HCT116 (cell line): ENCODE data around the gene GNG2. TPM values are rescaled to one million over a fixed set of nuclear protein-coding genes. Genes with fewer than 3 reads are reported as not detected.

Source experiments
- ATAC-seq: fragments of 200-7000 bp; cut with Tn5 transposase; 2 replicates; pipeline ENCODE4 v1.9.1; 2020; ENCODE audit warnings: mild to moderate bottlenecking, moderate library complexity
- BruUV-seq: library from RNA; stranded (reverse); fragments of 400-500 nt; replicated peaks from 2 replicates; lab custom pipeline; 2021; lab: Mats Ljungman, UMichigan
- CTCF ChIA-PET: fragments of 300-600 bp; sonication (Branson Sonifier 250); formaldehyde crosslinking; loops from one replicate; lab custom pipeline; 2021; ENCODE audit warnings: antibody characterized with exemption; lab: Charles Lee
- POLR2A ChIA-PET: fragments of 300-600, 350-600 bp; sonication (Branson Sonifier 250); formaldehyde crosslinking; loops from one replicate; lab custom pipeline; 2021; ENCODE audit warnings: antibody characterized with exemption; lab: Charles Lee
- RAD21 ChIA-PET, 2 experiments: fragments of 300-600 bp; sonication (Branson Sonifier 250); formaldehyde crosslinking; loops; one replicate each; lab custom pipeline; 2023; ENCODE audit warnings: low total read pairs in 2 of 2; ENCODE audit not compliant: uncharacterized antibody in 2 of 2, unreplicated experiment in 2 of 2, low non-redundant PET in 1 of 2; lab: Charles Lee
- DNase-seq: peaks from one replicate; pipeline ENCODE4 v3.0.0-alpha.2; 2010; ENCODE audit warnings: low read depth, low spot score
- H2AFZ ChIP-seq: fragments of 200-600 bp; shearing (Covaris generic), sonication (generic); 2 replicates; pipeline ENCODE4 v1.6.1; 2017; ENCODE audit warnings: low read depth, mixed run types, mixed read lengths, antibody characterized with exemption, low read length; ENCODE audit not compliant: poor library complexity, severe bottlenecking
- H3K27ac ChIP-seq: 2 replicates; pipeline ENCODE4 v1.5.1; 2012; ENCODE audit warnings: low read depth, low read length
- H3K27me3 ChIP-seq: fragments of 200-600 bp; sonication (generic); 2 replicates; pipeline ENCODE4 v1.6.1; 2016; ENCODE audit warnings: mixed run types, low read length, mixed read lengths; ENCODE audit not compliant: insufficient read depth
- H3K36me3 ChIP-seq, 2 experiments: fragments of 200-500 bp in 1 of 2; fragments of 200-600 bp in 1 of 2; sonication (Bioruptor generic) in 1 of 2; sonication (generic) in 1 of 2; 2 replicates each; pipeline versions ENCODE4 v1.5.1 to v1.6.1; 2014 to 2016; ENCODE audit warnings: low read length in 2 of 2, inconsistent platforms in 1 of 2, mixed read lengths in 1 of 2, mixed run types in 1 of 2; ENCODE audit not compliant: insufficient read depth in 2 of 2, control insufficient read depth in 1 of 2
- H3K4me1 ChIP-seq, 2 experiments: fragments of 200-600 bp in 1 of 2; sonication (generic) in 1 of 2; 2 replicates each; pipeline versions ENCODE4 v1.5.1 to v1.6.1; 2012 to 2017; ENCODE audit warnings: low read length in 2 of 2, inconsistent platforms in 1 of 2, mild to moderate bottlenecking in 1 of 2, mixed read lengths in 1 of 2, mixed run types in 1 of 2, moderate library complexity in 1 of 2; ENCODE audit not compliant: insufficient read depth in 2 of 2, control insufficient read depth in 1 of 2
- H3K4me2 ChIP-seq: fragments of 200-600 bp; sonication (generic); 2 replicates; pipeline ENCODE4 v1.6.1; 2017; ENCODE audit warnings: mixed run types, low read length, mixed read lengths
- H3K4me3 ChIP-seq, 2 experiments: fragments of 200-600 bp in 1 of 2; sonication (generic) in 1 of 2; replicated peaks in 1 of 2; 2 replicates each; pipeline ENCODE4 v1.5.1; 2011 to 2016; ENCODE audit warnings: low read length in 2 of 2, control low read depth in 1 of 2, low read depth in 1 of 2, mild to moderate bottlenecking in 1 of 2, mixed read lengths in 1 of 2, mixed run types in 1 of 2
- H3K79me2 ChIP-seq: fragments of 200-600 bp; sonication (generic); 2 replicates; pipeline ENCODE4 v1.6.1; 2017; ENCODE audit warnings: mild to moderate bottlenecking, mixed run types, low read length, moderate library complexity, mixed read lengths; ENCODE audit not compliant: insufficient read depth
- H3K9ac ChIP-seq: fragments of 200-600 bp; sonication (generic); 2 replicates; pipeline ENCODE4 v1.6.1; 2016; ENCODE audit warnings: low read length, mixed read lengths
- H3K9me2 ChIP-seq: fragments of 200-600 bp; sonication (generic), shearing (Covaris generic); 2 replicates; pipeline ENCODE4 v1.6.1; 2017; ENCODE audit warnings: mixed run types, mild to moderate bottlenecking, moderate library complexity; ENCODE audit not compliant: insufficient read depth
- H3K9me3 ChIP-seq, 2 experiments: fragments of 200-500 bp in 1 of 2; fragments of 200-600 bp in 1 of 2; sonication (Bioruptor generic) in 1 of 2; sonication (generic) in 1 of 2; 2 replicates each; pipeline ENCODE4 v1.6.1; 2014 to 2017; ENCODE audit warnings: low read length in 2 of 2, mixed read lengths in 2 of 2, inconsistent platforms in 1 of 2, low read depth in 1 of 2, mild to moderate bottlenecking in 1 of 2, mixed run types in 1 of 2, moderate library complexity in 1 of 2; ENCODE audit not compliant: control insufficient read depth in 1 of 2, insufficient read depth in 1 of 2
- H4K20me1 ChIP-seq: fragments of 200-600 bp; sonication (generic), shearing (Covaris generic); 2 replicates; pipeline ENCODE4 v1.6.1; 2017; ENCODE audit warnings: mixed run types, mild to moderate bottlenecking, moderate library complexity; ENCODE audit not compliant: insufficient read depth
- CBX3 ChIP-seq: IDR thresholded peaks from 2 replicates; pipeline ENCODE4 v1.6.1; 2012; ENCODE audit warnings: low read depth
- CEBPB ChIP-seq: IDR thresholded peaks from 2 replicates; pipeline ENCODE4 v1.6.1; 2012; ENCODE audit warnings: low read depth
- EGR1 ChIP-seq: IDR thresholded peaks from 2 replicates; pipeline ENCODE4 v1.6.1; 2012; ENCODE audit warnings: low read depth
- EZH2phosphoT487 ChIP-seq: fragments of 200-600 bp; IDR thresholded peaks from 2 replicates; pipeline ENCODE4 v1.6.1; 2018; ENCODE audit warnings: antibody characterized with exemption, borderline replicate concordance
- FOSL1 ChIP-seq: IDR thresholded peaks from 2 replicates; pipeline ENCODE4 v1.6.1; 2012; ENCODE audit warnings: low read depth
- JUND ChIP-seq: IDR thresholded peaks from 2 replicates; pipeline ENCODE4 v1.6.1; 2012
- POLR2A ChIP-seq: IDR thresholded peaks from 2 replicates; pipeline ENCODE4 v1.7.0; 2011; ENCODE audit warnings: borderline replicate concordance; ENCODE audit not compliant: insufficient read depth, insufficient read length; ENCODE audit errors: extremely low read depth
- POLR2AphosphoS5 ChIP-seq: IDR thresholded peaks from 2 replicates; pipeline ENCODE4 v1.6.1; 2011; ENCODE audit warnings: mild to moderate bottlenecking, low read depth, low read length, moderate library complexity
- RAD21 ChIP-seq: IDR thresholded peaks from 2 replicates; pipeline ENCODE4 v1.6.1; 2012; ENCODE audit warnings: low read depth, mild to moderate bottlenecking
- SP1 ChIP-seq: IDR thresholded peaks from 2 replicates; pipeline ENCODE4 v1.6.1; 2012; ENCODE audit warnings: low read depth
- SRF ChIP-seq: IDR thresholded peaks from 2 replicates; pipeline ENCODE4 v1.6.1; 2012; ENCODE audit warnings: low read depth
- TCF7L2 ChIP-seq: IDR thresholded peaks from 2 replicates; pipeline ENCODE4 v1.7.0; 2011; ENCODE audit warnings: borderline replicate concordance, inconsistent platforms; ENCODE audit not compliant: insufficient read depth, insufficient read length; ENCODE audit errors: extremely low read depth
- YY1 ChIP-seq: IDR thresholded peaks from 2 replicates; pipeline ENCODE4 v1.6.1; 2011; ENCODE audit warnings: low read length, low read depth, moderate library complexity, mild to moderate bottlenecking; ENCODE audit not compliant: insufficient replicate concordance; ENCODE audit errors: extremely low read depth
- ZBTB33 ChIP-seq: IDR thresholded peaks from 2 replicates; pipeline ENCODE4 v1.6.1; 2011; ENCODE audit warnings: mild to moderate bottlenecking, low read length, moderate library complexity; ENCODE audit not compliant: insufficient replicate concordance; ENCODE audit errors: extremely low read depth
- ZFX ChIP-seq: fragments of 450-650 bp; IDR thresholded peaks from 2 replicates; pipeline ENCODE4 v1.6.1; 2017
- ZNF274 ChIP-seq: fragments of 200-500 bp; sonication (Bioruptor generic); IDR thresholded peaks from 2 replicates; pipeline ENCODE4 v1.6.1; 2014; ENCODE audit warnings: mild to moderate bottlenecking, low read depth, low read length, inconsistent platforms
- intact Hi-C: fragments of 100-400 bp; cut with micrococcal nuclease; formaldehyde crosslinking; loops from 2 replicates; pipeline ENCODE4 v1.10.0; 2022
- total RNA-seq: library from RNA; stranded (reverse); gene quantifications from one replicate; pipeline ENCODE4 v1.2.1, GENCODE V29; 2021; ENCODE audit not compliant: unreplicated experiment
- TF ChIP-seq, protein P1 (sequence below): IDR thresholded peaks from 2 replicates; pipeline ENCODE4 v1.6.1; 2012
- TF ChIP-seq, protein P2 (sequence below): IDR thresholded peaks from 2 replicates; pipeline ENCODE4 v1.6.1; 2012
- TF ChIP-seq, protein P3 (sequence below), 3 experiments: fragments of 200-600 bp in 1 of 3; sonication (generic) in 1 of 3; IDR thresholded peaks in 2 of 3; conservative IDR thresholded peaks in 1 of 3; 2 replicates each; pipeline ENCODE4 v1.5.1; 2012 to 2017; ENCODE audit warnings: low read depth in 2 of 3, low read length in 2 of 3, antibody characterized with exemption in 1 of 3, borderline replicate concordance in 1 of 3, control low read depth in 1 of 3, mild to moderate bottlenecking in 1 of 3, mixed read lengths in 1 of 3, mixed run types in 1 of 3, moderate library complexity in 1 of 3; ENCODE audit not compliant: insufficient read depth in 1 of 3

Gene GNG2
- total RNA-seq, 1 experiment from 2014 or later: 0.74 TPM

- H2AFZ ChIP-seq: no peak overlapping the region
- RAD21 ChIA-PET: no interaction called here
- POLR2A ChIA-PET: no interaction called here
- no peaks in the 10 kb centered on the region for H3K27me3 ChIP-seq
- no peak overlapping the region for H3K27ac ChIP-seq
- no peaks in the 10 kb centered on the region for H3K36me3 ChIP-seq
- no peaks in the 10 kb centered on the region for H4K20me1 ChIP-seq
- ATAC-seq: no peak
- CTCF ChIA-PET: no interaction called here
- no peaks in the 10 kb centered on the region for H3K79me2 ChIP-seq
- H3K4me1 ChIP-seq: peaks cover 7 to 17% of the 10 kb centered on the region in 2 experiments; a peak in 3 of 4 replicates
- intact Hi-C loops: no loop called here
- no peaks in the 10 kb centered on the region for H3K9me2 ChIP-seq
- TF ChIP-seq SRF: no peak
- TF ChIP-seq ZNF274: no peak
- no peak for TF ChIP-seq EZH2phosphoT487
- TF ChIP-seq ZFX: no peak
- TF ChIP-seq CBX3: no peak
- TF ChIP-seq POLR2A: no peak
- no peak for TF ChIP-seq POLR2AphosphoS5
- TF ChIP-seq, protein P1, sequence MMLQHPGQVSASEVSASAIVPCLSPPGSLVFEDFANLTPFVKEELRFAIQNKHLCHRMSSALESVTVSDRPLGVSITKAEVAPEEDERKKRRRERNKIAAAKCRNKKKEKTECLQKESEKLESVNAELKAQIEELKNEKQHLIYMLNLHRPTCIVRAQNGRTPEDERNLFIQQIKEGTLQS: no peak
- no peak for TF ChIP-seq JUND
- TF ChIP-seq YY1: no peak
- TF ChIP-seq CEBPB: no peak
- no peak for TF ChIP-seq ZBTB33
- TF ChIP-seq, protein P2, sequence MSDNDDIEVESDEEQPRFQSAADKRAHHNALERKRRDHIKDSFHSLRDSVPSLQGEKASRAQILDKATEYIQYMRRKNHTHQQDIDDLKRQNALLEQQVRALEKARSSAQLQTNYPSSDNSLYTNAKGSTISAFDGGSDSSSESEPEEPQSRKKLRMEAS: no peak
- TF ChIP-seq, protein P3, sequence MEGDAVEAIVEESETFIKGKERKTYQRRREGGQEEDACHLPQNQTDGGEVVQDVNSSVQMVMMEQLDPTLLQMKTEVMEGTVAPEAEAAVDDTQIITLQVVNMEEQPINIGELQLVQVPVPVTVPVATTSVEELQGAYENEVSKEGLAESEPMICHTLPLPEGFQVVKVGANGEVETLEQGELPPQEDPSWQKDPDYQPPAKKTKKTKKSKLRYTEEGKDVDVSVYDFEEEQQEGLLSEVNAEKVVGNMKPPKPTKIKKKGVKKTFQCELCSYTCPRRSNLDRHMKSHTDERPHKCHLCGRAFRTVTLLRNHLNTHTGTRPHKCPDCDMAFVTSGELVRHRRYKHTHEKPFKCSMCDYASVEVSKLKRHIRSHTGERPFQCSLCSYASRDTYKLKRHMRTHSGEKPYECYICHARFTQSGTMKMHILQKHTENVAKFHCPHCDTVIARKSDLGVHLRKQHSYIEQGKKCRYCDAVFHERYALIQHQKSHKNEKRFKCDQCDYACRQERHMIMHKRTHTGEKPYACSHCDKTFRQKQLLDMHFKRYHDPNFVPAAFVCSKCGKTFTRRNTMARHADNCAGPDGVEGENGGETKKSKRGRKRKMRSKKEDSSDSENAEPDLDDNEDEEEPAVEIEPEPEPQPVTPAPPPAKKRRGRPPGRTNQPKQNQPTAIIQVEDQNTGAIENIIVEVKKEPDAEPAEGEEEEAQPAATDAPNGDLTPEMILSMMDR (IDR thresholded peaks at IDR 0.05 in 2 of 3, conservative IDR thresholded peaks at IDR 0.05 in 1 of 3; ENCODE audit: borderline replicate concordance in 1 of 3, insufficient read depth in 1 of 3, low read depth in 2 of 3, low read length in 2 of 3): no peak
- no peak for TF ChIP-seq SP1
- TF ChIP-seq TCF7L2: no peak
- TF ChIP-seq FOSL1: no peak
- TF ChIP-seq RAD21: no peak
- no peak for TF ChIP-seq EGR1
- BruUV-seq: no TSS peak
- no peak for DNase-seq
- no peak overlapping the region for H3K9ac ChIP-seq
- H3K9me3 ChIP-seq: no peaks in the 10 kb centered on the region
- no peak overlapping the region for H3K4me2 ChIP-seq
- H3K4me3 ChIP-seq: no peak overlapping the region
Measured at GRCh38 chr14:51823706-51824105, 36.7 kb upstream of the GNG2 start.
